K562 (cell line): ENCODE measurements around the gene AGPAT2. TPM values are rescaled to one million over a fixed set of nuclear protein-coding genes. Genes with fewer than 3 reads are reported as not detected.

ENCODE experiments used
- ATAC-seq: fragments of 200-7000 bp; cut with Tn5 transposase; 3 replicates; pipeline ENCODE4 v1.9.1; 2020; ENCODE audit warnings: moderate library complexity
- BruUV-seq: library from RNA; stranded (reverse); fragments of 400-500 nt; replicated peaks from 2 replicates; lab custom pipeline; 2021; lab: Mats Ljungman, UMichigan
- CTCF ChIA-PET: fragments of 300-600 bp; formaldehyde crosslinking; extraction: SDS; loops from one replicate; lab custom pipeline; 2021; ENCODE audit warnings: low intra/inter-chr PET ratio; lab: Yijun Ruan, JAX
- POLR2A ChIA-PET: fragments of 300-600, 350-650 bp; sonication (Branson Sonifier 250); formaldehyde crosslinking; extraction: SDS; loops from one replicate; lab custom pipeline; 2021; ENCODE audit warnings: antibody characterized with exemption, inconsistent platforms; lab: Yijun Ruan, JAX
- DNase-seq, 4 experiments: peaks; one replicate each; pipeline versions ENCODE4 v3.0.0 to v3.0.0-alpha.2; 2011 to 2018; ENCODE audit warnings: low spot score in 3 of 4, mixed read lengths in 3 of 4; ENCODE audit errors: extremely low read depth in 1 of 4
- FAIRE-seq: peaks from 2 replicates; lab custom pipeline; 2011; peaks lifted over from hg19 to GRCh38; lab: Jason Lieb, UNC
- H2AFZ ChIP-seq: 2 replicates; pipeline ENCODE4 v1.6.0; 2011; ENCODE audit warnings: low read depth, low read length, control low read depth, inconsistent platforms
- H3K27ac ChIP-seq: fragments of 200-600 bp; 3 replicates; pipeline ENCODE4 v1.8.0; 2011; ENCODE audit warnings: low read depth, mild to moderate bottlenecking, control low read depth, inconsistent platforms, low read length, moderate library complexity, mixed read lengths; ENCODE audit errors: extremely low read depth
- H3K27me3 ChIP-seq, 2 experiments: fragments of 300-600 bp in 1 of 2; 2 replicates in 1 of 2; 3 replicates in 1 of 2; pipeline versions ENCODE4 v1.6.0 to v1.8.0; 2011; ENCODE audit warnings: inconsistent platforms in 2 of 2, low read length in 2 of 2, mild to moderate bottlenecking in 1 of 2, mixed read lengths in 1 of 2, moderate library complexity in 1 of 2; ENCODE audit not compliant: control insufficient read depth in 2 of 2, insufficient read depth in 2 of 2
- H3K36me3 ChIP-seq: fragments of 300-600 bp; 3 replicates; pipeline ENCODE4 v1.8.0; 2011; ENCODE audit warnings: mild to moderate bottlenecking, low read length, inconsistent platforms; ENCODE audit not compliant: control insufficient read depth, insufficient read depth
- H3K4me1 ChIP-seq, 2 experiments: fragments of 200-600 bp in 1 of 2; replicated peaks in 1 of 2; 2 replicates in 1 of 2; 3 replicates in 1 of 2; pipeline versions ENCODE4 v1.5.1 to v1.8.0; 2011; ENCODE audit warnings: inconsistent platforms in 2 of 2, low read length in 2 of 2, mild to moderate bottlenecking in 1 of 2, mixed read lengths in 1 of 2, moderate library complexity in 1 of 2; ENCODE audit not compliant: control insufficient read depth in 2 of 2, insufficient read depth in 2 of 2
- H3K4me2 ChIP-seq: 2 replicates; pipeline ENCODE4 v1.6.1; 2011; ENCODE audit warnings: low read length, control low read depth, inconsistent platforms, mixed read lengths; ENCODE audit not compliant: insufficient read depth
- H3K4me3 ChIP-seq: fragments of 200-600 bp; sonication (generic), shearing (Covaris generic); 2 replicates; pipeline ENCODE4 v1.5.1; 2016; ENCODE audit warnings: control low read depth, inconsistent platforms
- H3K79me2 ChIP-seq: fragments of 200-600 bp; 3 replicates; pipeline ENCODE4 v1.8.0; 2011; ENCODE audit warnings: low read length, inconsistent platforms; ENCODE audit not compliant: control insufficient read depth, insufficient read depth
- H3K9ac ChIP-seq, 2 experiments: 2 replicates each; pipeline versions ENCODE4 v1.6.0 to v1.6.1; 2011; ENCODE audit warnings: low read depth in 2 of 2, low read length in 2 of 2, control low read depth in 1 of 2, inconsistent platforms in 1 of 2, mild to moderate bottlenecking in 1 of 2, mixed read lengths in 1 of 2; ENCODE audit not compliant: insufficient read depth in 1 of 2
- H3K9me1 ChIP-seq: one replicate; pipeline ENCODE4 v1.6.0; 2011; ENCODE audit warnings: inconsistent platforms, mild to moderate bottlenecking, low read length, moderate library complexity; ENCODE audit not compliant: control insufficient read depth, insufficient read depth
- H3K9me3 ChIP-seq: replicated peaks from 2 replicates; pipeline ENCODE4 v1.5.1; 2011; ENCODE audit warnings: low read depth, low read length, inconsistent platforms; ENCODE audit not compliant: control insufficient read depth, insufficient read depth
- H4K20me1 ChIP-seq: replicated peaks from 2 replicates; pipeline ENCODE4 v1.6.1; 2011; ENCODE audit warnings: low read length, inconsistent platforms, mixed read lengths; ENCODE audit not compliant: control insufficient read depth, insufficient read depth
- CHD2 ChIP-seq: IDR thresholded peaks from 2 replicates; pipeline ENCODE4 v1.6.1; 2011; ENCODE audit warnings: low read depth, low read length
- HEY1 ChIP-seq: fragments of 250-450 bp; sonication (Bioruptor Pico); IDR thresholded peaks from 2 replicates; pipeline ENCODE4 v1.5.0; 2020; ENCODE audit warnings: mild to moderate bottlenecking, moderate library complexity, borderline replicate concordance
- HSF4 ChIP-seq: fragments of 250-450 bp; sonication (Bioruptor Pico); IDR thresholded peaks from 2 replicates; pipeline ENCODE4 v2.1.2; 2022; ENCODE audit warnings: mild to moderate bottlenecking, moderate library complexity, borderline replicate concordance
- PATZ1 ChIP-seq: fragments of 250-450 bp; sonication (Bioruptor Pico); IDR thresholded peaks from 2 replicates; pipeline ENCODE4 v1.5.0; 2020; ENCODE audit warnings: mild to moderate bottlenecking, borderline replicate concordance
- PCBP1 ChIP-seq: fragments of 200-400 bp; formaldehyde crosslinking; IDR thresholded peaks from 2 replicates; pipeline ENCODE4 v1.6.1; 2018; ENCODE audit warnings: mild to moderate bottlenecking, low read depth, low read length; ENCODE audit not compliant: poor library complexity, severe bottlenecking
- POLR2H ChIP-seq: IDR thresholded peaks from 2 replicates; pipeline ENCODE4 v1.6.1; 2016; ENCODE audit warnings: missing genetic modification characterization, low read depth, mild to moderate bottlenecking, control low read depth, missing compliant biosample characterization, moderate library complexity
- RBM17 ChIP-seq: fragments of 200-400 bp; formaldehyde crosslinking; IDR thresholded peaks from 2 replicates; pipeline ENCODE4 v1.6.1; 2017; ENCODE audit warnings: low read depth, mild to moderate bottlenecking, low read length, borderline replicate concordance
- SNRNP70 ChIP-seq: fragments of 200-400 bp; formaldehyde crosslinking; optimal IDR thresholded peaks from 2 replicates; pipeline ENCODE3; 2017; ENCODE audit warnings: low read depth, low read length
- whole genome bisulfite sequencing: fragments of 100-300 bp; shearing (Covaris generic); methylation state at CpG from one replicate; pipeline ENCODE4 v1.1.6; 2016; ENCODE audit warnings: low coverage, mixed read lengths; ENCODE audit not compliant: insufficient coverage; ENCODE audit errors: missing lambda C conversion rate; 5-methylcytosine and 5-hydroxymethylcytosine counted together
- in situ Hi-C: fragments of 300-500 bp; cut with MboI; formaldehyde crosslinking; loops from 4 replicates; pipeline ENCODE4 v1.15.0; 2018; ENCODE audit warnings: inconsistent platforms, mixed read lengths
- intact Hi-C: fragments of 100-400 bp; cut with micrococcal nuclease; formaldehyde crosslinking; loops from 2 replicates; pipeline ENCODE4 v1.14.2; 2022
- polyA plus RNA-seq, 8 experiments: library from polyadenylated mRNA; depleted of rRNA in 4 of 8; stranded (reverse) in 5 of 8; unstranded in 3 of 8; fragments of >200 nt; fragmentation: Nextera tagmentation in 2 of 8; fragmentation: Illumina TruSeq in 1 of 8; extraction: Ambion mirVana in 2 of 8; extraction: Trizol in 1 of 8; gene quantifications; 2 replicates each; pipeline versions ENCODE4 v1.2.1 to v1.2.3, GENCODE V29; 2011 to 2014; ENCODE audit warnings: inconsistent platforms in 1 of 8, missing spikeins in 1 of 8
- total RNA-seq, 7 experiments: library from RNA; depleted of rRNA in 6 of 7; stranded (reverse); fragments of >200 nt in 6 of 7; fragmentation: Illumina TruSeq in 2 of 7; extraction: Trizol in 2 of 7; gene quantifications; 2 replicates each; pipeline versions ENCODE4 v1.2.1 to v1.2.3, GENCODE V29; 2011 to 2021; ENCODE audit warnings: low replicate concordance in 1 of 7
- TF ChIP-seq, protein P1 (sequence below): fragments of 450-650 bp; formaldehyde crosslinking; IDR thresholded peaks from 2 replicates; pipeline ENCODE4 v1.4.0; 2020; ENCODE audit warnings: mild to moderate bottlenecking
- TF ChIP-seq, protein P2 (sequence below): fragments of 450-650 bp; formaldehyde crosslinking; IDR thresholded peaks from 2 replicates; pipeline ENCODE4 v1.4.0; 2022; ENCODE audit warnings: missing genetic modification characterization

Gene AGPAT2
- total and polyA plus RNA-seq, 9 of the 15 experiments (the other 6 are each of a cell fraction or from before 2014, with no cell fraction given), result 0.13 to 54.5 (median 23.9) TPM

- TF ChIP-seq HSF4 (CRISPR knock-in tag) (no peak), HEY1 (CRISPR knock-in tag) (no peak)
Observed at GRCh38 chr9:136720251-136720897, 33.1 kb upstream of the AGPAT2 start (continued).

DNA sequence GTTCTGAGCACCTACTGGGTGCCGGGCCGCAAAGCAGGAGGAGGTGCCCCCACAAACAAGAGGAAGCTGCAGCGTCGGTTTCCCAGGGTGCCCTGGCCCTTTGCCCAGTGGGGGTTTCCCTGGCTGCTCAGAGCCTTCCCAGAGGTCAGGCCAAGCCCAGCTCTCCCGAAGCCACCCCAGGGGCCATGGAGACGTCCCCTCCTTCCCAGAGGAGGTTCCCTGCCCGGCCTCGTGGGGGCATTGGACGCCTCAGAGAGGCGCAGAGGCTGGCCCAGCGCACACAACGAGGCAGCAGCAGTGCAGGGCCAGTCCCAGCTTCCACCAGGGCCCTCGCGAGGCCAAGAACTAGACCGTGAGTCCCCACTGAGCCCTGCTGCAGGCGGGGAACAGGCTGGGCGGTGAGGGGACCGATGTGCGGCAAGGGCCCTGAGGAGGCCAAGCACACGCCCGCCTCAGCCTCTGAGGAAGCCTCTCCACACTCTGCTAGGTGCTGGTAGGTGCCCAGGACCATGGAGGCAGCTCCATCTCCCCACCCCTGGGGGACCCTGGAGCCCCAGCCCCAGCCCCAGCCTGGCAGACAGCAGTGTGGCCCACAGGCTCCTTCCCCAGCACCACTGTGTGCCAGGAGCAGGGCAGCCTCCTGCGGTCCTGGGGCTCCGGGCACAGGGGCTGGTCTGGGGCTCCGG lies 32.1 kb upstream of the AGPAT2 start:
- peaks cover 0 to 83% of the 10 kb centered on the region in 2 experiments; a peak in 3 of 5 replicates for H3K4me1 ChIP-seq
- H3K9me3 ChIP-seq, result no peaks in the 10 kb centered on the region
- no peaks in the 10 kb centered on the region for H3K9me1 ChIP-seq
- ATAC-seq (peak; percentile 19), DNase-seq (no peak), FAIRE-seq (no peak)
- no peak overlapping the region for H3K27ac ChIP-seq
- peaks cover 11% of the 10 kb centered on the region for H3K79me2 ChIP-seq
- in situ Hi-C loops (no loop called here), intact Hi-C loops (no loop called here)
- H2AFZ ChIP-seq, result no peak overlapping the region
- POLR2A ChIA-PET, result interaction anchor here (0.6 to 1.6 kb wide), 4 partner anchors 9 to 816 kb away, joined by 3 to 6 read pairs (median 4); no protein-coding TSS in a partner anchor
- H3K4me2 ChIP-seq, result no peak overlapping the region
- peak overlapping the region in 1 of 2 experiments; percentile 64; a peak in 1 of 4 replicates for H3K9ac ChIP-seq
- no TSS peak for BruUV-seq
- no peaks in the 10 kb centered on the region for H3K27me3 ChIP-seq
- CTCF ChIA-PET, result no interaction called here
- no peak overlapping the region for H3K4me3 ChIP-seq
- H3K36me3 ChIP-seq, result peaks cover 40% of the 10 kb centered on the region; the same call in 2 of the 3 replicates
- WGBS, result 63% methylated on average over 14 of the region's 24 CpGs
- H4K20me1 ChIP-seq, result peaks cover 28% of the 10 kb centered on the region
- TF ChIP-seq RBM17 (no peak), PCBP1 (peak; percentile 1), SNRNP70 (no peak), CHD2 (no peak), POLR2H (tag) (no peak), PATZ1 (no peak)
- TF ChIP-seq, protein P1, sequence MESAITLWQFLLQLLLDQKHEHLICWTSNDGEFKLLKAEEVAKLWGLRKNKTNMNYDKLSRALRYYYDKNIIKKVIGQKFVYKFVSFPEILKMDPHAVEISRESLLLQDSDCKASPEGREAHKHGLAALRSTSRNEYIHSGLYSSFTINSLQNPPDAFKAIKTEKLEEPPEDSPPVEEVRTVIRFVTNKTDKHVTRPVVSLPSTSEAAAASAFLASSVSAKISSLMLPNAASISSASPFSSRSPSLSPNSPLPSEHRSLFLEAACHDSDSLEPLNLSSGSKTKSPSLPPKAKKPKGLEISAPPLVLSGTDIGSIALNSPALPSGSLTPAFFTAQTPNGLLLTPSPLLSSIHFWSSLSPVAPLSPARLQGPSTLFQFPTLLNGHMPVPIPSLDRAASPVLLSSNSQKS (CRISPR knock-in tag), result no peak
- TF ChIP-seq, protein P2, sequence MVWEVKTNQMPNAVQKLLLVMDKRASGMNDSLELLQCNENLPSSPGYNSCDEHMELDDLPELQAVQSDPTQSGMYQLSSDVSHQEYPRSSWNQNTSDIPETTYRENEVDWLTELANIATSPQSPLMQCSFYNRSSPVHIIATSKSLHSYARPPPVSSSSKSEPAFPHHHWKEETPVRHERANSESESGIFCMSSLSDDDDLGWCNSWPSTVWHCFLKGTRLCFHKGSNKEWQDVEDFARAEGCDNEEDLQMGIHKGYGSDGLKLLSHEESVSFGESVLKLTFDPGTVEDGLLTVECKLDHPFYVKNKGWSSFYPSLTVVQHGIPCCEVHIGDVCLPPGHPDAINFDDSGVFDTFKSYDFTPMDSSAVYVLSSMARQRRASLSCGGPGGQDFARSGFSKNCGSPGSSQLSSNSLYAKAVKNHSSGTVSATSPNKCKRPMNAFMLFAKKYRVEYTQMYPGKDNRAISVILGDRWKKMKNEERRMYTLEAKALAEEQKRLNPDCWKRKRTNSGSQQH (CRISPR knock-in tag), result no peak
